GM11168 (cell line): ENCODE results near the gene ZNF277.

ENCODE experiments used
- in situ Hi-C: fragments of 300-500 bp; cut with MboI; formaldehyde crosslinking; loops from one replicate; pipeline ENCODE4 v1.12.0; 2022; ENCODE audit warnings: low sequenced_read_pairs; ENCODE audit not compliant: unreplicated experiment

ZNF277 gene, protein sequence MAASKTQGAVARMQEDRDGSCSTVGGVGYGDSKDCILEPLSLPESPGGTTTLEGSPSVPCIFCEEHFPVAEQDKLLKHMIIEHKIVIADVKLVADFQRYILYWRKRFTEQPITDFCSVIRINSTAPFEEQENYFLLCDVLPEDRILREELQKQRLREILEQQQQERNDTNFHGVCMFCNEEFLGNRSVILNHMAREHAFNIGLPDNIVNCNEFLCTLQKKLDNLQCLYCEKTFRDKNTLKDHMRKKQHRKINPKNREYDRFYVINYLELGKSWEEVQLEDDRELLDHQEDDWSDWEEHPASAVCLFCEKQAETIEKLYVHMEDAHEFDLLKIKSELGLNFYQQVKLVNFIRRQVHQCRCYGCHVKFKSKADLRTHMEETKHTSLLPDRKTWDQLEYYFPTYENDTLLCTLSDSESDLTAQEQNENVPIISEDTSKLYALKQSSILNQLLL

GRCh38 chr7:112206238-112206990 is at the start of gene ZNF277, which contains the start of gene DOCK4:
Gene ZNF277 (plus strand): TSS chr7:112206695. CDS start chr7:112206717, 22 bp downstream.
Gene DOCK4 (minus strand): TSS chr7:112206399. CDS start chr7:112206138, 261 bp downstream.
- in situ Hi-C loops = no loop called here

GRCh38 chr7:112157072-112157471 is 49.4 kb upstream of the ZNF277 start:
- in situ Hi-C loops = no loop called here

GRCh38 chr7:112159351-112159750 is 47.1 kb upstream of the ZNF277 start:
- in situ Hi-C loops = no loop called here

DNA sequence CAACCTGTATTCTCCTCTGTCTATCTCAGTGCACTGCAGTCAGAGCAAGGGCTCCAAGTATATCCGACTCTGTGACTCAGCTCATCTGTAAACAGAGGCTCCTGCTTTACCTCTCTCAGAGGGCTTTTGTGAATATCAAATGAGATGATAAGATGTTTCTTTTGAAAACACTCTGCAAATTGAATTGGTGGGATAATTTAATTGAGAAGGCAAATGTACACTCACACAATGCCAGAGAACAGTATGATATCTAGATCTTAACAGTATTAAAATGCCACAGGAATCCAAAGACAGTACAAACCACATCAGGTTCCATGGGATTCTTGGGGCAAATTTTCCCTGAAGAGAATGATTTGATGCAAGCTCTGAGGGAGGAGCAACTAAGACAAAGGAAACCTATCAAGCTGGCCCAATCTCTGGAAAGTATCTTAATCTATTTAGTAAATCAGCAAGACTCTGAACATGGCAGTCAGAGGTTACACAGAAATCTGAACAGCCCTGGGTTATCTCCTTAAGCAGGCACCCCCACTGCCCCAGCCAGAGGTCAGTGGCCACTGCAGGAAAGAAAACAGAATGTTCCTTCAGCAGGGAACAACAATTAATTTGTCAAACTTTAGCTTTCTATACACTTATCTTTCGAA is 46.2 kb upstream of the ZNF277 start:
- in situ Hi-C loops = no loop called here

DNA sequence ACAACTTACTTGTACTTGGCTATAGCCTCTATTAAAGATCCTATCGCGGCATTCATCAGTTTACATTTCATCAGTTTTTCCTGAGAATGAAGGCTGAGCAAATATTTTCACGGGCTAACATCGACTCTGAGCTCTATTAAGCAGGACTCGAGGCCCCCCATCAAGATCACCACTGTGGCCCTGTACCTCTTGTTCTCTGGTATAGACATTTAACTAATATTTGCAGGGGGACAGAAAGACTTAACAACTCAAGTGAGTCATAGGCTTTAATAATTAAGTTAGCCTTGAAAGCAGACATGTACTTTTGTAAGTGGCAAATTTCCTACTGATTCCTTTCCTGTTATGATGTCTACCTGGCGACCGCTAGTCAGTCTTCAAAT is 45.7 kb upstream of the ZNF277 start:
- in situ Hi-C loops = no loop called here

DNA sequence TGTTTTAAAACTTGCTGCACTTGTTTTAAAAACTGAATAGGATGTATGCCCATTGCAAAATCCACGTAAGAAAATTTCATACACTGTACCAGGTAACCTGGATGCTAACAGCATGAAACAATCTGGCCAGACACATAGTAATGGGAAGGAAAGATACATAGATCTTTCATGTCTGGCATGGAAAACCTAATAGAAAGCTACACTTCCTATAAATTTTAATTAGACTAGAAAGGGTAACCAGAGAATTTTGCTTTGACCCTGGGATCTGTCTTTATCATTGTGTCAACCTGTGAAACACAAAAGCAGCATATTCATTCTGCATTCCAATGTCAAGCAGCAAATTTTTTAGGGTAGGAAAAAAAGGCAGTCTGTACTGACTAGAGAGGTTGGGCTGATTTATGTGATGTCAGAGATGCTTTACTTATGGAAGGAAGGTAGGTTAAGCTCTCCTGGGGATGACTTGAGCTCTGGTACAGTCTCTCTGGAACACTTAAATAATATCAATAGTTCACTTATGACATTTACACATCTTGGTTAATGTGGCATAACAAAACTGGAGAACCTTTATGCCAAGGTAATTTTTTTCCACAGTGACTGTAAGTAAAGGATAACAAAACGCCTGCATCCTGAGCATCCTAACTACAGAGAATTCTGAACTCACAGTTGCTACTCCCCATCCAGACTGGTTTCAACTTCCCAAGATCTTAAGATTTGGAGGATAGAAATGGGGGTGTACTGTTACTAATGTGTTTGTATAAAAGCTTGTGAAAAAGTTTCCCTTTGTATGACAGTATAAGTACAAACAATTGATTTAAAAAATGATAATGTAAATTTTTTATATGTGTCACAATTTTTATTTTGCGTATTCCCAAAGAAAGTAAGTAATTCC is 45.0 kb upstream of the ZNF277 start:
- in situ Hi-C loops = no loop called here

GRCh38 chr7:112162142-112162766 is 44.2 kb upstream of the ZNF277 start:
- in situ Hi-C loops = no loop called here

GRCh38 chr7:112162784-112163506 is 43.5 kb upstream of the ZNF277 start:
- in situ Hi-C loops = no loop called here

GRCh38 chr7:112167147-112167546 is 39.3 kb upstream of the ZNF277 start:
- in situ Hi-C loops = no loop called here

GRCh38 chr7:112168915-112169314 is 37.6 kb upstream of the ZNF277 start:
- in situ Hi-C loops = no loop called here

DNA sequence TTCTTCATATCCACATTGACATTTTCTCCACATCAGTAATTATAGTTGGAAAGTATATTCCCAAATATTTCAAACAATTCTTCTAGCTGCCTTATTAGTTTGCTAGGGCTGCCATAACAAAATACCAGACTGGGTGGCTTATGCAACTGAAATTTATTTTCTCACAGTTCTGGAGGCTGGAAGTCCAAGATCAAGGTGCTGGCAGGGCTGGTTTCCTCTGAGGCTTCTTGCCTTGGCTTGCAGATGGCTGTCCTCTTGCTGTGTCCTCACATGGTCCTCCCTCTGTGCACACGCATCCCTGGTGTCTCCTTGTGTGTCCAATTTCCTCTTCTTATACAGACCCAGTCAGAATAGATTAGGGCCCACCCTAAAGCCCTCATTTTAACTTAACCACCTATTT is 34.8 kb upstream of the ZNF277 start:
- in situ Hi-C loops = no loop called here

- in situ Hi-C loops = no loop called here
Measured at GRCh38 chr7:112172870-112173567, 33.5 kb upstream of the ZNF277 start.

DNA sequence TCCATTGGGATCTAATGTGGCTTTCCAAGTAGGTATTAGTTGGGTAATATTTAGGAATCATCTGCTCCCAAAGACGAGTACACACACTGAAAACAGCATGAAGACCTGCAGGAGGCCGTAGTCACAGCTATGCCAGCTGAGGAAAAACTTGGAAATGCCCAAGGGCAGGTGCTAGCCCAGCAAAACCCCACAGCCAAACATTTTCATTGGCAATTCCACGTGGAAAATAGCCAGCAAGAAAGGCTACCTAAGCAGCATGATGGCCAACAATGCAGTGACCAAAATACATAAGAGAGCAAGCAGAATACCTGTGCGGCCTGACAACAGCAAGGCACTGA is 33.0 kb upstream of the ZNF277 start:
- in situ Hi-C loops = no loop called here

- in situ Hi-C loops = no loop called here
Measured at GRCh38 chr7:112174192-112174591, 32.3 kb upstream of the ZNF277 start.

- in situ Hi-C loops = no loop called here
Measured at GRCh38 chr7:112176241-112176640, 30.3 kb upstream of the ZNF277 start.

DNA sequence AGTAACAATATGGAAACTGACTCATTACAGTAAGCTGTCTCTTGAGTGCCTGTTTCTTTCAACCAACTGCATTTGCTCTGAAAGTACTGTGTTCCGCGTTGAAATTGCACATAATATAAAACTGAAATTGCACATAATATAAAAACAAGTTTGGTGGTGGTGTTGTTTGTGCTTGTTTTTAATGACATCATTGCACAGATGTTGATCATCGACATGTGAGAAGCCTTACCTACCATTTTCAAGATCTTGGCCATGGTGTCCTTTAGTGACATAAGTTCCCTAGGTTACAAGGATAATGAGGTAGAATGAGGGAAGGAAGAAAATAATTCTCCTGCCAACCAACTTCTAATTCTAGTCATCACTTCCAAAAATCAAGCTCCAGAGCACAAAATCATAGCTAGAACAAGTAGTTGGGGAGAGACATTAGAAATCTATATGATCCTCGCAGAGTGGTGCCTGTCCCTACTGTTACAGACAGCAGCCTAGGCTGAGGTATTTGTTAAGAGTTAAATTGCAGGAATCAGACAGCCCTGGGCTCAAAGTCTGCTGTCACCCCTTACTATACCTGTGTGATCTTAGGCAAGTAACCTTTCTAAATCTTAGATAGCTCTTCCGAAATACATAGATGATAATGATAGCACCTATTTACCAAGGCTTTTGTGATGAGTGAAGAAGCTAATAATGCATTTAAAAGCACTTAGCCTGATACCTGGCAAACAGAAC is 29.6 kb upstream of the ZNF277 start:
- in situ Hi-C loops = no loop called here

- in situ Hi-C loops = no loop called here
Measured at GRCh38 chr7:112180223-112180622, 26.3 kb upstream of the ZNF277 start.

GRCh38 chr7:112182749-112183148 is 23.7 kb upstream of the ZNF277 start:
- in situ Hi-C loops = no loop called here
